IPS-15b (cell line): ENCODE measurements around the gene PGLYRP4.

ENCODE experiments used
- H3K27me3 ChIP-seq: one replicate; pipeline ENCODE4 v1.6.1; 2013; ENCODE audit warnings: low read length; ENCODE audit not compliant: control insufficient read depth, insufficient read depth
- H3K36me3 ChIP-seq: one replicate; pipeline ENCODE4 v1.6.1; 2013; ENCODE audit warnings: low read length; ENCODE audit not compliant: control insufficient read depth, insufficient read depth
- H3K4me1 ChIP-seq: one replicate; pipeline ENCODE4 v1.6.1; 2013; ENCODE audit warnings: mild to moderate bottlenecking, low read length; ENCODE audit not compliant: control insufficient read depth, insufficient read depth
- H3K4me3 ChIP-seq: one replicate; pipeline ENCODE4 v1.5.1; 2013; ENCODE audit warnings: low read depth, low read length
- H3K9ac ChIP-seq: one replicate; pipeline ENCODE4 v1.6.1; 2013; ENCODE audit warnings: low read depth, mild to moderate bottlenecking, low read length
- H3K9me3 ChIP-seq: one replicate; pipeline ENCODE4 v1.6.1; 2013; ENCODE audit warnings: mild to moderate bottlenecking, low read length; ENCODE audit not compliant: control insufficient read depth, insufficient read depth

The PGLYRP4 gene

DNA sequence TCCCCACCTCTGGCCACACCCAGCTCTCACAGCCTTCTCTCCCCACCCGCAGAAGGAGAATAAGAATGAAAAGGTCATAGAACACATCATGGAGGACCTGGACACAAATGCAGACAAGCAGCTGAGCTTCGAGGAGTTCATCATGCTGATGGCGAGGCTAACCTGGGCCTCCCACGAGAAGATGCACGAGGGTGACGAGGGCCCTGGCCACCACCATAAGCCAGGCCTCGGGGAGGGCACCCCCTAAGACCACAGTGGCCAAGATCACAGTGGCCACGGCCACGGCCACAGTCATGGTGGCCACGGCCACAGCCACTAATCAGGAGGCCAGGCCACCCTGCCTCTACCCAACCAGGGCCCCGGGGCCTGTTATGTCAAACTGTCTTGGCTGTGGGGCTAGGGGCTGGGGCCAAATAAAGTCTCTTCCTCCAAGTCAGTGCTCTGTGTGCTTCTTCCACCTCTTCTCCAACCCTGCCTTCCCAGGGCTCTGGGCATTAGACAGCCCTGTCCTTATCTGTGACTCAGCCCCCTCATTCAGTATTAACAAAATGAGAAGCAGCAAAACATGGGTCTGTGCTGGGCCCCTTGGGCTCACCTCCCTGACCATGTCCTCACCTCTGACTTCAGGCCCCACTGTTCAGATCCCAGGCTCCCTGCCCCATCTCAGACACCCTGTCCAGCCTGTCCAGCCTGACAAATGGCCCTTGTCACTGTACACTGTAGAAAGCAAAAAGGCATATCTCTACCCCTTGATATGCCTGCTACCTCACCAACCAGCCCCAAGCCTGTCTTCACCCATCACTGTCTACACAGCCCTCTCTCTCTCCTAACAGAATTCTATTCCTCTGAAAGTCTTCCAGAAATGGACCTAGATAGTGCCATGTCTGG, 12.2 kb upstream of the PGLYRP4 start:
- H3K4me3 ChIP-seq: no peak overlapping the region
- H3K4me1 ChIP-seq: no peaks in the 10 kb centered on the region
- no peaks in the 10 kb centered on the region for H3K27me3 ChIP-seq
- H3K36me3 ChIP-seq: no peaks in the 10 kb centered on the region
- H3K9ac ChIP-seq: no peak overlapping the region
- no peaks in the 10 kb centered on the region for H3K9me3 ChIP-seq

DNA sequence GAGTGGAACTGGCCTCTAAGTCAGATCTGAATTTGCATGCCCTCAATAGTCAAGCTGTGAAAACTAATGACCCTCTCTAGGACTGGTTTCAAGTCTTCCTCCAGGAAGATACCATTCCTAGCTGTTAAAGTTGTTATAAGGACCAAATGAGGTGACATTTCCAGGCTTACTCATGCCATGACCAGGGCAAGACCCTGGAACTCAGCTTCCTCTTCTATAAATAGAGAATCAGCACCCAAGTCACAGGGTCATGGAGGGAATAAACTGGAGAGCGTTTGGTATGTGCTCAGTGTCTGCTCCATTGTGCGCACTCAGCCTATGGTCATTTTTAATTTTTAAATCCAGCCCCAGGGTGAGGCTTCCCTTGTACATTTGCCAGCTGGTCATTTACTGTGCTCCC, 11.5 kb upstream of the PGLYRP4 start:
- Histone ChIP-seq H3K9me3 (no peaks in the 10 kb centered on the region), H3K36me3 (no peaks in the 10 kb centered on the region), H3K4me1 (no peaks in the 10 kb centered on the region), H3K27me3 (no peaks in the 10 kb centered on the region), H3K4me3 (no peak overlapping the region), H3K9ac (no peak overlapping the region)

DNA sequence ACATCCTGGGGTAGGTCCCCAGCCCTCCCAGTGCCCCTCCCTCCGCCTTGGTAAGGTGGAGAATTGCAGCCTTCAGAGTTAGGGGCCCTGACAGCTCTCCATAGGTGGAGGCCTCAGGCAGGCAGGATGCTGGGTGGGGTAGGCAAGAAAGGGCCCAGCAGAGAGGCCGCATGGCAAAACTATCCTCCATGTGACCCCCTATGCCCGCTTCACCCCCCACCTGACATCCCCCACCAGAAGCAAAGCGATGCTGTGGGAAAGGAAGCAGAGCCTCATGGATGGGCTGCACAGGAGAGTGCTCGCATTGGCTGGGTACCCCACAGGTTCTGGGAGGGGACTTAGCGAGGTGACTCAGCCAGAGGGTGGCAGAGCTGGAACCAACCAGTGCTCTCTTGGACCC, 10.6 kb upstream of the PGLYRP4 start:
- Histone ChIP-seq H3K9ac (no peak overlapping the region), H3K36me3 (no peaks in the 10 kb centered on the region), H3K9me3 (no peaks in the 10 kb centered on the region), H3K4me3 (no peak overlapping the region), H3K4me1 (no peaks in the 10 kb centered on the region), H3K27me3 (no peaks in the 10 kb centered on the region)

DNA sequence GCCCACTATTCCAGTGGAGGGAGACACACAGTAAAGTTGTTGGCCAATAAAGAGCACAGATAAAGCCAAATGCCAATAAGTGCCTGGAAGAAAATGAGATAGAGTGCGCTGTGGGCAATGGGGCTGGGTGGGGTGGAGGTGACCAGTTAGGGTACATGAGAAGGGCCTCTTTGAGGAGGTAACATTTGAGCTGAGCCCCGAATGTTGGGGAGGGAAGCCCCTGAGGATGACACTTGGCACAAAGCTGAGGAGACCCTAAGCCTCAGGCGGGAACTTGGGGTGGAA, 10.0 kb upstream of the PGLYRP4 start:
- Histone ChIP-seq H3K27me3 (no peaks in the 10 kb centered on the region), H3K9me3 (no peaks in the 10 kb centered on the region), H3K4me1 (no peaks in the 10 kb centered on the region), H3K4me3 (no peak overlapping the region), H3K9ac (no peak overlapping the region), H3K36me3 (no peaks in the 10 kb centered on the region)

DNA sequence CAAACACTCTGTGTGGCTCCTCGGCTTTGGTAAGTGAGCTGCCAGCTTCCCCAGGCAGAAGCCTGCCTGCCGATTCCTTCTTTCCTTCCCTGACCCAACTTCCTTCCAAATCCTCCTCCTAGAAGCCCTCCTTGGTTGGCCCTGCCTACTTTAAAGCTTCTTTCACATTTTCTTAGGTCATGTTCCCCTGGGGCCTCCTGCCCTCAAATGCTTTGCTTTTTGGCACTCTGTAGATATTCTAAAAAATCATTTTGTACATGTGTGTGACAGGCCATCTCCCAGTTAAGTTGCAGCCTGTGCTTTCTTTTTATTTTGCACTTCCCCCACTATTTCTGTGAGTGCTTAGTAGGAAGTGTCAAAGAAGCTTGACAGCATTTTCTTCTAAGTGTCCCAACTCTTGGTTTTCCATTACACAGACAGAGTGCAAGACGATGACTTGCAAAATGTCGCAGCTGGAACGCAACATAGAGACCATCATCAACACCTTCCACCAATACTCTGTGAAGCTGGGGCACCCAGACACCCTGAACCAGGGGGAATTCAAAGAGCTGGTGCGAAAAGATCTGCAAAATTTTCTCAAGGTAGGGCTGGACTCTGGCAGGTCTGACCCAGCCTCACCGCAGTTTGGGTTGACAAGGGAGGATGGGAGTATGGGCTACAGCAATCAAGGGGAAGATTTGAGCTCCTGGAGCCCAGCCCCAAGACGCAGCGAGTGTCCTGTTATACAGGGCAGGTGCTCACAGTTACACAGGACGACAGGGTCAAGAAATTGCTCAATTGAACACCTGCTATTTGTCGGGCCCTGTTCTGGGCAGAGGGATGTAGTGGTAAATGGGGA, 9.4 kb upstream of the PGLYRP4 start, which contains the start of gene S100A9:
TSS of gene S100A9 (plus strand) at position 2 of the 838 bp plus-strand sequence. CDS start at position 432, 430 bp downstream.
- Histone ChIP-seq H3K27me3 (no peaks in the 10 kb centered on the region), H3K4me3 (no peak within 1 kb of the TSS), H3K4me1 (no peaks in the 10 kb centered on the region), H3K9me3 (no peaks in the 10 kb centered on the region), H3K9ac (no peak within 1 kb of the TSS), H3K36me3 (no peaks in the 10 kb centered on the region)

DNA sequence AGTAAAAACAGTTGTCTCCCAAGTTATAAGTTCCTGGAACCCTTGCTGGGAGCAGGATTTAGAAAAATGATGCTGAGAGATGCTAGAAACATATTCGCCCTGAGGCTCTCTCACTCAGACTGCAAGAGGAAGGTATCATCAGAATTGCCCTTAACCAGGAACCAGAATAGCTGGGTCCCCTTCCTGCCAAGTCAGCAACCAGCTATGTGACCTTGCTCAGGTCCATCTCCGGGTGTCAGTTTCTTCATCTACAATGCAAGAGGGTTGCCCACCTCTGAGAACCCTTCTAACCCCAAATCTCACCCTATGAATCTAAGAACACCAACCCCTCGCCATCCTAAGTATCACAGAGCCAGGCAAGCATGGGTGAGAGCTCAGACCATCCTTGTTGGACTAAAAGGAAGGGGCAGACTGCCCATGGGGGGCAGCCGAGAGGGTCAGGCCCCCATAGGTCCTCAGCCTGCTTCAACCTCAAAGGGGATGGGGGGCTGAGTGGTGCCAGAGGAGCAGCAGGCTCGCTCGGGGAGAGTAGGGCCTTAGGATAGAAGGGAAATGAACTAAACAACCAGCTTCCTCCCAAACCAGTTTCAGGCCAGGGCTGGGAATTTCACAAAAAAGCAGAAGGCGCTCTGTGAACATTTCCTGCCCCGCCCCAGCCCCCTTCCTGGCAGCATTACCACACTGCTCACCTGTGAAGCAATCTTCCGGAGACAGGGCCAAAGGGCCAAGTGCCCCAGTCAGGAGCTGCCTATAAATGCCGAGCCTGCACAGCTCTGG, 8.6 kb upstream of the PGLYRP4 start:
- Histone ChIP-seq H3K9me3 (no peaks in the 10 kb centered on the region), H3K9ac (no peak overlapping the region), H3K4me1 (no peaks in the 10 kb centered on the region)

DNA sequence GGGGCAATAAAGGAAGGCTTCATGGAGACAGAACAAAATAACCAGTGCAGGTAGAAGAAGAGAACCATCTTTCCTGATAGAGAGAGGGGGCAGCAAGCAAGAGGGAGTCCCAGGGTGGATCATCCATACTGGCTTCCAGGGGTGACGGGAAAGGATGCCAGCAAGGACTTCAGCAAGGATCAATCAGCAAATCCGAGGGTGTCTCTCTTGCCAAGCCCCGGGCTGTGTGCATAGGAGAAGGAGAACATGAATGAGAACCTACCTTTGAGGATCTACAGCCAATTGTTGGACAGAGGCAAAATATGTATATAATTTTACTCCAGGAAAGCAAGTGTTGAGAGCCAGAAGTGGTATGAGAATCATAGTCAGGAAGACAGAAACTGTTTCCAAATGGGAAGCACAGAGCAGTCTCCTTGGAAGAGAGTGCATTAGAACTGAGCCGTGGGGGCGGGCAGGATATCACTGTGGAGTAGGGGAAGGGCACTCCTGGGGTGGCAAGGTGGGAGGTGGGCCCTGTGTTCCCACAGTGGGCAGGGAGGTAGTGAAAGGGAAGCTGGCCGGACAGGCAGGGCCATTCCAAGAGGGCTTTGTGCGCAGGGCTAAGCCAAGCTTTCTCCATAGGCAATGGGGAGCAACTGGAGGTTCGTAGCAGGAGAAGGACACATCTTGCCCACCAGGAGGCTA, 7.9 kb upstream of the PGLYRP4 start:
- no peaks in the 10 kb centered on the region for H3K27me3 ChIP-seq
- no peak overlapping the region for H3K4me3 ChIP-seq
- H3K4me1 ChIP-seq: no peaks in the 10 kb centered on the region
- no peak overlapping the region for H3K9ac ChIP-seq
- no peaks in the 10 kb centered on the region for H3K36me3 ChIP-seq
- H3K9me3 ChIP-seq: no peaks in the 10 kb centered on the region

More for the DNA sequence above, 8.6 kb upstream of the PGLYRP4 start:
- Histone ChIP-seq H3K36me3 (no peaks in the 10 kb centered on the region), H3K27me3 (no peaks in the 10 kb centered on the region), H3K4me3 (no peak overlapping the region)

DNA sequence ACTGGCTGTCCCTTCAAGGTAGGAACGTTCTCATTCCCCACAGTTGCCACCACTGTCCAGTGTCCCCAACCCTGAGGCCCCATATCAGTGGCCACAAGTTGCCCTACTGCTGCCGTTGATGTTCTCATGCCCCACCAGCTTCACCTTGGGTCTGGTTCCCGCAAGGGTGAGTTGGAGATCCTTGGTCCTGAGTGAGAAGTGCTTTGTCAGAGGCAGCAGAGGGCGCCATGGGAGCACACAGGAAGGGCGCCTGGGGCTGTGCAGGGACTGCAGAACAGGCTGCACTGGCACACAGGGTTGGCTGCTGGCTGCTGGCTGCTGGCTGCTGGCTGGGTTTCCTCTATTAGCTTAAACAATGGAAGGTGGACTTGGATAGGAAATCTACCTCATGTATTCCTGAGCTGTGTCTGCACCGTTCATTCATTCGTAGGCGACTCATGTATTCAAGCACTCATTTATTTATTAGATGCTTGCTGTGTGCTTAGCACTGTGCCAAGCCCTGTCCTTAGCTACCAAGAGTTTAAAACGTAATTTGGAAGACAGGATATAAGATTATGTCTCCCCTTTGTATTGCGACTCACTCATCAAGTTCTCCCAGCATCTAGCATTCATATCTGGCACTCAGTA, 6.9 kb upstream of the PGLYRP4 start:
- no peaks in the 10 kb centered on the region for H3K36me3 ChIP-seq
- no peak overlapping the region for H3K9ac ChIP-seq
- H3K4me3 ChIP-seq: no peak overlapping the region
- no peaks in the 10 kb centered on the region for H3K27me3 ChIP-seq
- H3K4me1 ChIP-seq: no peaks in the 10 kb centered on the region
- H3K9me3 ChIP-seq: no peaks in the 10 kb centered on the region

DNA sequence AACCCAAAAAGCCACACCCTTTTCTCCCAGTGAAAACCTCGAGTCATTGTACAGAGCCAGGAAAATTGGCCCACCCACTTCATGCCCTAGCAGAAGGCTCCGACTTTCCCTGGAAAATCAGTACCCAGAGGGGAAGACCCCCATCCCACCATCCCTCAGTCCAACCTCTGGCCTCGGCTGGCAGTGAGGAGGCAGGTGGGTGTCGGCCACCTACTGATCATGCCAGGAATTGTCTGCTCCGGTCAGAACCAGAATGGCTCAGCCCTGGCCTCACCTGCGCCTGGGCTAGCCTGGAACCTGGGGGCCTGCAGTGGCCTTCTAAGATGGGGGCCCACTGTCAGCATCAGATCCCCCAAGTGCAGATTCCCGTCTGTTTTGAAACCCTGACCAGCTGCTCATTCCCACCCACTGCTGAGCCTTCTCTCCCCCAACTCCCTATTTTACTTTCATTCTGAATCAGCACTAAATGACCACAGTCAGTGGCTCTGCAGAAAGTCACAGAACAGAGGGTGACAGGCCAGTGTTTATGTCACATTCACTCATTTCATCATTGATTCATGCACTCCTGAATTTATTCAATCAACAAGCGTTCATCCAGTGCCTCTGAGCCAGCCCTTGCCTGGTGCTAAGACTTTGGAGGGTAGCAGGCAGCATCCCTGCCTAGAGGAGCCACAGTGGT, 6.0 kb upstream of the PGLYRP4 start:
- H3K36me3 ChIP-seq: no peaks in the 10 kb centered on the region
- no peaks in the 10 kb centered on the region for H3K4me1 ChIP-seq
- H3K9me3 ChIP-seq: no peaks in the 10 kb centered on the region
- no peak overlapping the region for H3K9ac ChIP-seq
- no peaks in the 10 kb centered on the region for H3K27me3 ChIP-seq
- H3K4me3 ChIP-seq: no peak overlapping the region

DNA sequence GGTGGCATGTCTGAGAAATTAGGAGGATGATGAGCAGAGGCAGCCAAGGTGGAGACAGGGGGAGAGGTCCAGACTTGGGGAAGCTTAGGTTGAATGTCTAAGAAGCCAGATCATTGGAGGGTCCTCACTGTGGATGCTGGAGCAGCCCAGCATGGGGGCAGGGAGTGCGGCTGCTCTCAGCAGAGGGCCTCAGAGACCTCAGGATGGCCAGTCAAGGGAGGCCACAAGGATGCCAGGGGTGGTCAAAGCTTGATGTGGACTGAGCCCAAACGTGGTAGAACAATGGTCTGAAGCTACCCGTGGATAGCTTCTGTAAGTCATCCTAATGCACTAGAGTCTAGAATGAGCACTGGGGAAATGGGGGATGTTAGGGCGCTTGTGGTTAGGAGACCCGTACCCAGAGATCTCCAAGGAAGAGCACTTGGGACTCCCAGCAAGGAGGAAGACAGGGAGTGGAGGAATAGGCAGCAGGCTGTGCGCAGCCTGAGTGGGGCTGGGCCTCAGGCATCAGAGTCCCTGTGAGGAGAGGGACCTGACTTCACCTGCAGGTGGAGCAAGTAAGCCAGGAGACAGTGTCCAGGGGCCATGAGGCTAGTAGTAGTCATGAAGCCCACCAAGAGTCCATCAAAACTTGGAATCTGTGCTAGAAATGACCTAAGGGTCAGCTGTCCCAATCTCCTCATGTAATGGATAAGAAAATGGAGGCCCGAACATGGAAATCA, 4.7 kb upstream of the PGLYRP4 start:
- Histone ChIP-seq H3K9ac (no peak overlapping the region), H3K4me1 (no peaks in the 10 kb centered on the region), H3K9me3 (no peaks in the 10 kb centered on the region), H3K36me3 (no peaks in the 10 kb centered on the region), H3K4me3 (no peak overlapping the region), H3K27me3 (peaks cover 4% of the 10 kb centered on the region)
